CD4-positive, alpha-beta T cell (primary cell): Measurements from ENCODE around the gene TXNDC2. TPM values are rescaled to one million over a fixed set of nuclear protein-coding genes. Genes with fewer than 3 reads are reported as not detected.

Experiments
- ATAC-seq: fragments of 200-7000 bp; cut with Tn5 transposase; one replicate; pipeline ENCODE4 v1.10.0; 2022; ENCODE audit warnings: mild to moderate bottlenecking; ENCODE audit not compliant: poor library complexity
- CTCF ChIA-PET: fragments of 350-600 bp; sonication (Branson Sonifier 250); formaldehyde crosslinking; loops from one replicate; lab custom pipeline; 2021; ENCODE audit warnings: antibody characterized with exemption, inconsistent platforms; lab: Charles Lee
- POLR2A ChIA-PET: fragments of 350-600 bp; sonication (Branson Sonifier 250); formaldehyde crosslinking; loops from one replicate; lab custom pipeline; 2021; ENCODE audit warnings: antibody characterized with exemption, inconsistent platforms; lab: Charles Lee
- DNase-seq, 14 experiments: peaks; one replicate each; pipeline ENCODE4 v3.0.0-alpha.2; 2013 to 2020; ENCODE audit warnings: mixed read lengths in 2 of 14
- H3K27ac ChIP-seq, 2 donors: one replicate each; pipeline versions ENCODE4 v1.5.1 to v1.7.0; 2013; ENCODE audit warnings: low read length in 2 of 2, low read depth in 1 of 2, mild to moderate bottlenecking in 1 of 2
- H3K27me3 ChIP-seq, 2 experiments: 1 replicate in 1 of 2; 2 replicates in 1 of 2; pipeline versions ENCODE4 v1.6.1 to v1.7.0; 2013; ENCODE audit warnings: low read length in 2 of 2, control low read depth in 1 of 2, mild to moderate bottlenecking in 1 of 2, moderate library complexity in 1 of 2; ENCODE audit not compliant: insufficient read depth in 2 of 2, control insufficient read depth in 1 of 2
- H3K36me3 ChIP-seq: one replicate; pipeline ENCODE4 v1.6.1; 2013; ENCODE audit warnings: low read length, control low read depth; ENCODE audit not compliant: insufficient read depth
- H3K4me1 ChIP-seq: one replicate; pipeline ENCODE4 v1.6.1; 2013; ENCODE audit warnings: low read length, control low read depth; ENCODE audit not compliant: insufficient read depth
- H3K4me3 ChIP-seq: one replicate; pipeline ENCODE4 v1.5.1; 2013; ENCODE audit warnings: mild to moderate bottlenecking, low read length, moderate library complexity
- H3K9me3 ChIP-seq, 2 experiments: 1 replicate in 1 of 2; 2 replicates in 1 of 2; pipeline versions ENCODE4 v1.6.1 to v1.7.0; 2013; ENCODE audit warnings: low read length in 2 of 2, mild to moderate bottlenecking in 2 of 2, control low read depth in 1 of 2, moderate library complexity in 1 of 2; ENCODE audit not compliant: control insufficient read depth in 1 of 2, insufficient read depth in 1 of 2
- H3K27ac Mint-ChIP-seq: one replicate; pipeline ENCODE4 v1.8.0; 2020; ENCODE audit warnings: mixed read lengths
- H3K27me3 Mint-ChIP-seq: one replicate; pipeline ENCODE4 v1.8.0; 2021; ENCODE audit warnings: mixed read lengths
- H3K36me3 Mint-ChIP-seq: one replicate; pipeline ENCODE4 v1.8.0; 2021; ENCODE audit warnings: low read depth, mixed read lengths
- H3K4me1 Mint-ChIP-seq: one replicate; pipeline ENCODE4 v1.8.0; 2021; ENCODE audit warnings: low read depth, mixed read lengths
- H3K4me3 Mint-ChIP-seq: one replicate; pipeline ENCODE4 v1.8.0; 2020; ENCODE audit warnings: mild to moderate bottlenecking, mixed read lengths
- H3K9me3 Mint-ChIP-seq: one replicate; pipeline ENCODE4 v1.8.0; 2020; ENCODE audit warnings: mixed read lengths
- CTCF ChIP-seq: fragments of 200-600 bp; IDR thresholded peaks from one replicate; pipeline ENCODE4 v1.8.0; 2022; ENCODE audit warnings: antibody characterized with exemption, mild to moderate bottlenecking
- intact Hi-C, 2 experiments: fragments of 100-400 bp; cut with DNase I in 1 of 2; cut with micrococcal nuclease in 1 of 2; formaldehyde crosslinking; loops; one replicate each; pipeline versions ENCODE4 v1.15.1 to v1.9.0; 2023 to 2025; cut with DNase I, micrococcal nuclease
- total RNA-seq, 174 experiments: library from RNA in 2 of 174; stranded (reverse) in 2 of 174; gene quantifications; one replicate each; pipeline ENCODE4 v1.2.3 and lab custom pipeline; 2021 to 2026

TXNDC2 gene
- total RNA-seq, 2 experiments from 2014 or later = not detected

- no peaks in the 10 kb centered on the region for H3K27me3 ChIP-seq
- H3K9me3 ChIP-seq = peaks cover 7 to 9% of the 10 kb centered on the region in 2 experiments
- H3K36me3 ChIP-seq = no peaks in the 10 kb centered on the region
- Mint-ChIP-seq H3K4me1 (no peaks in the 10 kb centered on the region), H3K27ac (no peak overlapping the region), H3K4me3 (no peak overlapping the region), H3K36me3 (no peaks in the 10 kb centered on the region), H3K9me3 (peaks cover 3% of the 10 kb centered on the region), H3K27me3 (peaks cover 3% of the 10 kb centered on the region)
- ChIA-PET POLR2A (interaction anchor here (0.6 kb wide), 1 partner anchor 1259 kb away, joined by 4 read pairs; no protein-coding TSS in a partner anchor), CTCF (no interaction called here)
- intact Hi-C loops = no loop called here
- no peak for ATAC-seq
- no peaks in the 10 kb centered on the region for H3K4me1 ChIP-seq
- H3K4me3 ChIP-seq = no peak overlapping the region
- DNase-seq = no peak
- no peak for TF ChIP-seq CTCF
- H3K27ac ChIP-seq = no peak overlapping the region
Measured at GRCh38 chr18:9860682-9861081, 25.1 kb upstream of the TXNDC2 start.

- Mint-ChIP-seq H3K27ac (no peak overlapping the region), H3K36me3 (no peaks in the 10 kb centered on the region), H3K4me3 (no peak overlapping the region), H3K4me1 (no peaks in the 10 kb centered on the region), H3K27me3 (peaks cover 7% of the 10 kb centered on the region), H3K9me3 (peaks cover 8% of the 10 kb centered on the region)
- ATAC-seq = no peak
- Histone ChIP-seq H3K4me3 (no peak overlapping the region), H3K27ac (no peak overlapping the region), H3K27me3 (no peaks in the 10 kb centered on the region), H3K4me1 (no peaks in the 10 kb centered on the region), H3K9me3 (peaks cover 8 to 13% of the 10 kb centered on the region in 2 experiments), H3K36me3 (no peaks in the 10 kb centered on the region)
- intact Hi-C loops = no loop called here
- no peak for DNase-seq
- TF ChIP-seq CTCF = no peak
- POLR2A ChIA-PET = interaction anchor here (0.6 kb wide), 1 partner anchor 1260 kb away, joined by 4 read pairs; no protein-coding TSS in a partner anchor
- CTCF ChIA-PET = no interaction called here
Measured at GRCh38 chr18:9861157-9861556, 24.6 kb upstream of the TXNDC2 start.

GRCh38 chr18:9861933-9862332 lies 23.8 kb upstream of the TXNDC2 start:
- H3K27ac ChIP-seq = no peak overlapping the region
- Mint-ChIP-seq H3K27me3 (peaks cover 8% of the 10 kb centered on the region), H3K27ac (no peak overlapping the region), H3K36me3 (no peaks in the 10 kb centered on the region), H3K4me1 (no peaks in the 10 kb centered on the region), H3K9me3 (peaks cover 9% of the 10 kb centered on the region), H3K4me3 (no peak overlapping the region)
- ChIA-PET CTCF (no interaction called here), POLR2A (no interaction called here)
- H3K36me3 ChIP-seq = no peaks in the 10 kb centered on the region
- TF ChIP-seq CTCF = no peak
- no peak overlapping the region for H3K4me3 ChIP-seq
- no peak for ATAC-seq
- intact Hi-C loops = no loop called here
- H3K27me3 ChIP-seq = no peaks in the 10 kb centered on the region
- H3K4me1 ChIP-seq = no peaks in the 10 kb centered on the region
- H3K9me3 ChIP-seq = peaks cover 15 to 20% of the 10 kb centered on the region in 2 experiments
- no peak for DNase-seq
